Measurements from ENCODE around the gene CYB561. TPM values are rescaled to one million over a fixed set of nuclear protein-coding genes. Genes with fewer than 3 reads are reported as not detected.

Gene CYB561
- total RNA-seq, 1 experiment from 2014 or later, result 35.1 TPM

- TF ChIP-seq E2F4 (CRISPR knock-in tag; IDR thresholded peaks at IDR 0.05; ENCODE audit: borderline replicate concordance, low read depth) (no peak), ATF6 (CRISPR knock-in tag; IDR thresholded peaks at IDR 0.05) (no peak), OVOL2 (CRISPR knock-in tag; IDR thresholded peaks at IDR 0.05; ENCODE audit: borderline replicate concordance) (no peak), ARID4B (CRISPR knock-in tag; IDR thresholded peaks at IDR 0.05; ENCODE audit: borderline replicate concordance) (no peak), ZNF512 (CRISPR knock-in tag; IDR thresholded peaks at IDR 0.05; ENCODE audit: borderline replicate concordance) (no peak), EMX1 (CRISPR knock-in tag; IDR thresholded peaks at IDR 0.05) (no peak), ZSCAN18 (CRISPR knock-in tag; IDR thresholded peaks at IDR 0.05) (no peak)
These were observed 38.3 kb downstream of the CYB561 start (continued) for GRCh38 chr17:63407741-63408330.

GRCh38 chr17:63406689-63407330, 39.3 kb downstream of the CYB561 start:
- DNase-seq (ENCODE audit: low spot score) (peak; percentile 75), ATAC-seq (peak; percentile 93)
- ChIA-PET POLR2A (interaction anchor here (1.2 kb wide), 1 partner anchor 411 kb away, joined by 3 read pairs; no protein-coding TSS in a partner anchor), CTCF (interaction anchor here (0.5 to 3.8 kb wide), 67 partner anchors 8 to 936 kb away, joined by 3 to 56 read pairs (median 4); partner anchors contain the start of genes DCAF7, MAP3K3 and TACO1)
- Mint-ChIP-seq H3K4me1 (peaks cover 2% of the 10 kb centered on the region), H3K36me3 (no peaks in the 10 kb centered on the region), H3K27me3 (ENCODE audit: low read depth) (no peaks in the 10 kb centered on the region), H3K4me3 (no peak overlapping the region), H3K9me3 (no peaks in the 10 kb centered on the region), H3K27ac (no peak overlapping the region)
- TF ChIP-seq ZNF281 (CRISPR knock-in tag; IDR thresholded peaks at IDR 0.05) (no peak), E2F4 (CRISPR knock-in tag; IDR thresholded peaks at IDR 0.05; ENCODE audit: borderline replicate concordance, low read depth) (no peak), ATF6 (CRISPR knock-in tag; IDR thresholded peaks at IDR 0.05) (no peak), CTCF (IDR thresholded peaks at IDR 0.05) (peak; percentile 72), KAT7 (CRISPR knock-in tag; IDR thresholded peaks at IDR 0.05; ENCODE audit: borderline replicate concordance) (no peak), ZNF121 (CRISPR knock-in tag; IDR thresholded peaks at IDR 0.05) (no peak), MLX (CRISPR knock-in tag; IDR thresholded peaks at IDR 0.05) (no peak)

Data from WTC11 (cell line).